ENCODE data around the gene YOD1. TPM values are rescaled to one million over a fixed set of nuclear protein-coding genes. Genes with fewer than 3 reads are reported as not detected.
A peak's percentile ranks its signal among the peaks of the same experiment; 100 is the strongest.

YOD1 gene
- total and polyA plus RNA-seq, 10 of the 15 experiments (the other 5 are each of a cell fraction or from before 2014, with no cell fraction given) = 2.1 to 7.9 (median 5.0) TPM

GRCh38 chr1:207052911-207053769 is 2.1 kb upstream of the YOD1 start, which contains the start of gene PFKFB2 (continued):
- TF ChIP-seq CEBPZ (IDR thresholded peaks at IDR 0.05; ENCODE audit: low read depth, low read length) (no peak), YBX1 (IDR thresholded peaks at IDR 0.05) (no peak), ETV6 (conservative IDR thresholded peaks at IDR 0.05 in 1 of 2, IDR thresholded peaks at IDR 0.05 in 1 of 2; ENCODE audit: borderline replicate concordance in 1 of 2, low read depth in 1 of 2) (no peak), ZSCAN29 (IDR thresholded peaks at IDR 0.05) (no peak), NBN (IDR thresholded peaks at IDR 0.05) (0 out of 2 replicates have a peak, but pooled peaks have one; percentile 1), YY1 (IDR thresholded peaks at IDR 0.05; ENCODE audit: low read depth, low read length) (peak; percentile 43), SUPT20H (IDR thresholded peaks at IDR 0.05; ENCODE audit: borderline replicate concordance, control insufficient read depth, low read depth, low read length) (no peak), ATF7 (IDR thresholded peaks at IDR 0.05; ENCODE audit: low read depth) (no peak), ZNF207 (IDR thresholded peaks at IDR 0.05; ENCODE audit: borderline replicate concordance) (no peak), NKRF (conservative IDR thresholded peaks at IDR 0.05) (no peak), STAT1 (conservative IDR thresholded peaks at IDR 0.05) (0 out of 2 replicates have a peak, but pooled peaks have one; percentile 27), HSF1 (IDR thresholded peaks at IDR 0.05; ENCODE audit: low read depth, low read length) (no peak), SIX5 (IDR thresholded peaks at IDR 0.05; ENCODE audit: low read depth, low read length, severe bottlenecking) (no peak), RB1 (IDR thresholded peaks at IDR 0.05; ENCODE audit: borderline replicate concordance) (no peak; the same call in 1 of the 2 replicates), RAD21 (IDR thresholded peaks at IDR 0.05; ENCODE audit: insufficient read depth, low read depth, low read length) (no peak), TCF12 (IDR thresholded peaks at IDR 0.05; ENCODE audit: low read depth, low read length) (0 out of 2 replicates have a peak, but pooled peaks have one; percentile 2), TCF3 (IDR thresholded peaks at IDR 0.05; ENCODE audit: borderline replicate concordance, insufficient read depth, low read depth, low read length) (no peak), NR2C1 (IDR thresholded peaks at IDR 0.05) (no peak), HDAC6 (IDR thresholded peaks at IDR 0.05; ENCODE audit: unreplicated experiment) (no peak), SIN3A (IDR thresholded peaks at IDR 0.05; ENCODE audit: low read depth, low read length) (peak; percentile 58), BRCA1 (IDR thresholded peaks at IDR 0.05; ENCODE audit: low read depth, low read length) (peak; percentile 92), RAD51 (IDR thresholded peaks at IDR 0.05) (peak; percentile 60; the same call in 1 of the 2 replicates)
